Measurements from ENCODE around the gene LAMTOR4.

Gene LAMTOR4

GRCh38 chr7:100148559-100149328 is at the start of gene LAMTOR4:
Gene LAMTOR4 (plus strand): TSS chr7:100148918. CDS start chr7:100148973, 55 bp downstream.
- peak; percentile 100 for DNase-seq

- no peak for DNase-seq
Observed at GRCh38 chr7:100099452-100099851, 49.3 kb upstream of the LAMTOR4 start.

DNA sequence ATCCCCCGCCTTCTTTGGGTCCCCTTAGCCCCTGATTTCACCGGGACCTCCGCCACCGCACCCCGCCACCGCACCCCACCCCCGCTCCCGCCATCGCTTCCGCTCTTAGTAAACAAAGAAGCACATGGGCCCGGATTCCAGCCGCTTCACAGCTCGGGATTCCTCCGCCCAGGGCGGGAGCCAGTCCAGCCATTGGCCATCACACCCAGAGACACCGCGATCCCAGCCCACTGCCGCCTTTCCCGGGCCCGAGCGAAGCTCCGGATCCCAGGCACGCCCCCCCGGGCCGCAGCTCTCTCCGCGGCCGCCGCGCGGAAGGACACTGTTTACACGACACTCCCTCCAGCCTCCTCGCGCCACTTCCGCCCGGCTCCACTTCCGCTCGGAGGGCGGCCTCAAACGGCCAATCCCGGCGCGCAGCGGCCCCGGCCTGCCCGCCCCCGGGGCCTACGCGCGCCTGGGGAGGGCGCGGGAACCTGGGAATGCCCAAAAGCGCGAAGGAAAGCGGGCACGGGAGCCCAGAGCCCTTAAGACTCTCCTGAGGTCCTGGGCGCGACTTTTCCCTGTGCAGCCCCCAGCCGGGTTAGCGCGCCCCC is 48.2 kb upstream of the LAMTOR4 start:
- peak; percentile 96 for DNase-seq

GRCh38 chr7:100101016-100101862 is 47.5 kb upstream of the LAMTOR4 start, which contains the start of the genes AP4M1 and MCM7:
Gene AP4M1 (plus strand): TSS chr7:100101643. CDS start chr7:100101715, 72 bp downstream.
Gene MCM7 (minus strand): TSS chr7:100101397. CDS start chr7:100101294, 103 bp downstream.
- peak; percentile 99 for DNase-seq

- DNase-seq: no peak
Observed at GRCh38 chr7:100102950-100103840, 45.5 kb upstream of the LAMTOR4 start.

GRCh38 chr7:100105534-100105933 is 43.2 kb upstream of the LAMTOR4 start:
- DNase-seq: no peak

GRCh38 chr7:100106633-100107032 is 42.1 kb upstream of the LAMTOR4 start:
- DNase-seq: no peak

DNA sequence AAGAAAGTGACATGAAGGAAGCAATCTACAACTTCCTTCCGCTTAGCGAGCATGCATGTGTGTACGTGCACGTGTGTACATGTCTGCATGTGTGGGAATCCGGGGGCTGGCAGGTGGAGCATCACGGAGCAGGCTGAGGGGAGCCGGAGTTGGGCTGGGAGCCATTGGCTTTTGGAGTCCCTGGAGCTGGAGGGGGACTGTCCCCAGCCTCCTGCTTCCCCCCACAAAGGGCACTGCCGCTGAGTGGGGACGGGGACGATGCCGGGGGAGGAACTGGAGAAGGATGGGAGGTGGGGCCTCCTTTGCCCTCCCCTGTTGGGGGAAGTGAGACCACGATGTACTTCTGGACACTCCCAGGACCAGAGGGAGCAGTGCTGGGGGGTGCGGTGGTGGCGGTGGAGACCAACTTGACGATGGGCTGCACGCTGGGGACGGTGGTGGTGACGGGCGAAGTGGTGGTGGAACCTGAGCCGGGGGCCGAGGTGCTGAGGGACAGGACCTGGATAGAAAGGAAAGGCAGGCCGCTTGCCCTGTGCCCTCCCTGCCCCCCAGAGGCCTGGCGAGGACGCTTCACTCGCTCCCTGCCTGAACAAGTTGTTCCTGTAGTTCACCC is 41.5 kb upstream of the LAMTOR4 start:
- DNase-seq: no peak

- no peak for DNase-seq
Observed at GRCh38 chr7:100107890-100108289, 40.8 kb upstream of the LAMTOR4 start.

GRCh38 chr7:100109521-100110163 is 39.1 kb upstream of the LAMTOR4 start:
- no peak for DNase-seq

GRCh38 chr7:100111156-100111555 is 37.6 kb upstream of the LAMTOR4 start:
- DNase-seq: no peak

- no peak for DNase-seq
Observed at GRCh38 chr7:100111914-100112313, 36.8 kb upstream of the LAMTOR4 start.

DNA sequence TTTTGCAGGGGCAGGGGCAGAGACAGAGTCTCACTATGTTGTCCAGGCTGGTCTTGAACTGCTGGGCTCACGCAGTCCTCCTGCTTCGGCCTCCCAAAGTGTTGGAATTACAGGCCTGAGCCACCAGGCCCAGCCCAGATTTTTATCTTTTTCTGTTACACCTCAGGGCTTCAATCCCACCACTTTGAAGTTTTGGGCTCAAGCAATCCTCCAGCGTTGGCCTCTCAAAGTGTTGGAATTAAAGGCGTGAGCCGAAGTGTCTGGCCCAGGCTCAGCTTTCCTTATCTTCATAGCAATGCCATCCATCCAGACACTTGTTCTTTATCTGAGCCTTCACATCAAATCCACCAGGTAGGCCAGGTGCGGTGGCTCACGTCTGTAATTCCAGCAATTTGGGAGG is 33.7 kb upstream of the LAMTOR4 start:
- no peak for DNase-seq

- DNase-seq: no peak
Observed at GRCh38 chr7:100118388-100119071, 30.2 kb upstream of the LAMTOR4 start.

GRCh38 chr7:100119072-100119969 is 29.4 kb upstream of the LAMTOR4 start, which contains the start of the genes CNPY4 and TAF6:
Gene CNPY4 (plus strand): TSS chr7:100119634. CDS start chr7:100119745, 111 bp downstream.
Gene TAF6 (minus strand): TSS chr7:100119358. CDS start chr7:100114209, 5,149 bp downstream.
- peak; percentile 96 for DNase-seq

- no peak for DNase-seq
Observed at GRCh38 chr7:100119970-100120732, 28.6 kb upstream of the LAMTOR4 start.

GRCh38 chr7:100120733-100121036 is 28.0 kb upstream of the LAMTOR4 start:
- DNase-seq: no peak

DNA sequence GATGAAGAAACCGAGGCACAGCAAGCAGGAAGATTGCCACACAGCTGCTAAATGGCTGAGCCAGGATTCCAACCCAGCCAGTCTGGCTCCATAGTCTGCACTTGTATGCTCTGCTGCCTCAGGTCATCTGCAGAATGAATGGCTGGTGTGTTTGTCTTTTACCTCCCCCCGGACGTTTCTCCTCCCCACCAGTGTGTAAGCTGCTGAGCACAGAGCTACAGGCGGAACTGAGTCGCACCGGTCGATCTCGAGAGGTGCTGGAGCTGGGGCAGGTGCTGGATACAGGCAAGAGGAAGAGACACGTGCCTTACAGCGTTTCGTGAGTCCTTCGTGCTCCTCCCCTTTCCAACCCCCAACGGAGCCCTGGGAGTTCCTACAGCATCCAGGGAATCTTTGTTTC is 26.7 kb upstream of the LAMTOR4 start:
- peak; percentile 92 for DNase-seq

DNA sequence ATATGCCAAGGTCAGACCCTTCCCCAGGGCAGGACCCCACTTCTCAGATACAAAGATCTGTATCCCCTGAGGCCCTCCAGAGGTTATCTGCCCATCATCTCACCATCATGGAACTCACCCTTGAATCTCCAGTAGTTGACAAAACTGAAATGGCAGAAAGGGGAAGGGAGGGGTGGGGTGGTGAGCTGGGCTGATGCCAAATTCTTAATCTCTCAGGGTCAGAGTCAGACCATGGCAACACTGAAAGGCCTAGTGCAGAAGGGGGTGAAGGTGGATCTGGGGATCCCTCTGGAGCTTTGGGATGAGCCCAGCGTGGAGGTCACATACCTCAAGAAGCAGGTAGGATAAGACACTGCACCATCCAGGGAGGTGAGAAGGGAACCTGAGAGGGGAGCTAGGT is 26.1 kb upstream of the LAMTOR4 start:
- DNase-seq: peak; percentile 21
